HCT116 (cell line): ENCODE data around the gene KIF5C.

Experiments
- CBX3 ChIP-seq: IDR thresholded peaks from 2 replicates; pipeline ENCODE4 v1.6.1; 2012; ENCODE audit warnings: low read depth
- CEBPB ChIP-seq: IDR thresholded peaks from 2 replicates; pipeline ENCODE4 v1.6.1; 2012; ENCODE audit warnings: low read depth
- EZH2phosphoT487 ChIP-seq: fragments of 200-600 bp; IDR thresholded peaks from 2 replicates; pipeline ENCODE4 v1.6.1; 2018; ENCODE audit warnings: antibody characterized with exemption, borderline replicate concordance
- RAD21 ChIP-seq: IDR thresholded peaks from 2 replicates; pipeline ENCODE4 v1.6.1; 2012; ENCODE audit warnings: low read depth, mild to moderate bottlenecking
- SIN3A ChIP-seq: IDR thresholded peaks from 2 replicates; pipeline ENCODE4 v1.6.1; 2012; ENCODE audit warnings: low read depth
- TF ChIP-seq, protein P1 (sequence below), 3 experiments: fragments of 200-600 bp in 1 of 3; sonication (generic) in 1 of 3; IDR thresholded peaks in 2 of 3; conservative IDR thresholded peaks in 1 of 3; 2 replicates each; pipeline ENCODE4 v1.5.1; 2012 to 2017; ENCODE audit warnings: low read depth in 2 of 3, low read length in 2 of 3, antibody characterized with exemption in 1 of 3, borderline replicate concordance in 1 of 3, control low read depth in 1 of 3, mild to moderate bottlenecking in 1 of 3, mixed read lengths in 1 of 3, mixed run types in 1 of 3, moderate library complexity in 1 of 3; ENCODE audit not compliant: insufficient read depth in 1 of 3
- TF ChIP-seq, protein P2 (sequence below): IDR thresholded peaks from 2 replicates; pipeline ENCODE4 v1.6.1; 2012; ENCODE audit warnings: low read depth

GRCh38 chr2:149055751-149056150, 180.7 kb downstream of the KIF5C start:
- no peak for TF ChIP-seq EZH2phosphoT487
- TF ChIP-seq, protein P1, sequence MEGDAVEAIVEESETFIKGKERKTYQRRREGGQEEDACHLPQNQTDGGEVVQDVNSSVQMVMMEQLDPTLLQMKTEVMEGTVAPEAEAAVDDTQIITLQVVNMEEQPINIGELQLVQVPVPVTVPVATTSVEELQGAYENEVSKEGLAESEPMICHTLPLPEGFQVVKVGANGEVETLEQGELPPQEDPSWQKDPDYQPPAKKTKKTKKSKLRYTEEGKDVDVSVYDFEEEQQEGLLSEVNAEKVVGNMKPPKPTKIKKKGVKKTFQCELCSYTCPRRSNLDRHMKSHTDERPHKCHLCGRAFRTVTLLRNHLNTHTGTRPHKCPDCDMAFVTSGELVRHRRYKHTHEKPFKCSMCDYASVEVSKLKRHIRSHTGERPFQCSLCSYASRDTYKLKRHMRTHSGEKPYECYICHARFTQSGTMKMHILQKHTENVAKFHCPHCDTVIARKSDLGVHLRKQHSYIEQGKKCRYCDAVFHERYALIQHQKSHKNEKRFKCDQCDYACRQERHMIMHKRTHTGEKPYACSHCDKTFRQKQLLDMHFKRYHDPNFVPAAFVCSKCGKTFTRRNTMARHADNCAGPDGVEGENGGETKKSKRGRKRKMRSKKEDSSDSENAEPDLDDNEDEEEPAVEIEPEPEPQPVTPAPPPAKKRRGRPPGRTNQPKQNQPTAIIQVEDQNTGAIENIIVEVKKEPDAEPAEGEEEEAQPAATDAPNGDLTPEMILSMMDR (IDR thresholded peaks at IDR 0.05 in 2 of 3, conservative IDR thresholded peaks at IDR 0.05 in 1 of 3; ENCODE audit: borderline replicate concordance in 1 of 3, insufficient read depth in 1 of 3, low read depth in 2 of 3, low read length in 2 of 3), result no peak
- no peak for TF ChIP-seq CEBPB
- TF ChIP-seq CBX3, result no peak
- TF ChIP-seq, protein P2, sequence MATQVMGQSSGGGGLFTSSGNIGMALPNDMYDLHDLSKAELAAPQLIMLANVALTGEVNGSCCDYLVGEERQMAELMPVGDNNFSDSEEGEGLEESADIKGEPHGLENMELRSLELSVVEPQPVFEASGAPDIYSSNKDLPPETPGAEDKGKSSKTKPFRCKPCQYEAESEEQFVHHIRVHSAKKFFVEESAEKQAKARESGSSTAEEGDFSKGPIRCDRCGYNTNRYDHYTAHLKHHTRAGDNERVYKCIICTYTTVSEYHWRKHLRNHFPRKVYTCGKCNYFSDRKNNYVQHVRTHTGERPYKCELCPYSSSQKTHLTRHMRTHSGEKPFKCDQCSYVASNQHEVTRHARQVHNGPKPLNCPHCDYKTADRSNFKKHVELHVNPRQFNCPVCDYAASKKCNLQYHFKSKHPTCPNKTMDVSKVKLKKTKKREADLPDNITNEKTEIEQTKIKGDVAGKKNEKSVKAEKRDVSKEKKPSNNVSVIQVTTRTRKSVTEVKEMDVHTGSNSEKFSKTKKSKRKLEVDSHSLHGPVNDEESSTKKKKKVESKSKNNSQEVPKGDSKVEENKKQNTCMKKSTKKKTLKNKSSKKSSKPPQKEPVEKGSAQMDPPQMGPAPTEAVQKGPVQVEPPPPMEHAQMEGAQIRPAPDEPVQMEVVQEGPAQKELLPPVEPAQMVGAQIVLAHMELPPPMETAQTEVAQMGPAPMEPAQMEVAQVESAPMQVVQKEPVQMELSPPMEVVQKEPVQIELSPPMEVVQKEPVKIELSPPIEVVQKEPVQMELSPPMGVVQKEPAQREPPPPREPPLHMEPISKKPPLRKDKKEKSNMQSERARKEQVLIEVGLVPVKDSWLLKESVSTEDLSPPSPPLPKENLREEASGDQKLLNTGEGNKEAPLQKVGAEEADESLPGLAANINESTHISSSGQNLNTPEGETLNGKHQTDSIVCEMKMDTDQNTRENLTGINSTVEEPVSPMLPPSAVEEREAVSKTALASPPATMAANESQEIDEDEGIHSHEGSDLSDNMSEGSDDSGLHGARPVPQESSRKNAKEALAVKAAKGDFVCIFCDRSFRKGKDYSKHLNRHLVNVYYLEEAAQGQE, result no peak
- no peak for TF ChIP-seq RAD21
- TF ChIP-seq SIN3A, result no peak
